ENCODE results near the gene RPS16.
A peak's percentile ranks its signal among the peaks of the same experiment; 100 is the strongest.

Gene RPS16

DNA sequence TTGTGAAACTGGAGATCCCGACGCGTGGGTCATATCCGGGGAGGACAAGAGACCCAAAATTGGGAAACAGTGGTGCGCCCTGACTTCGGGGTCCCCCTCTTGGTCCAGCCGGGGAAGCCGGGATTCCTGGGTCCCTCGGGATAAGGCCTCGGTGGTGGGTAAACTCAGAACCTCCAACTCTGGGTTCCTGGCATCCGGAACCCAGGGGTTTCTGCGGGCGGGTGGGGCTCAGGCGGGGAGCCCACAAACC, 28.4 kb downstream of the RPS16 start:
- TF ChIP-seq POLR2AphosphoS5 (IDR thresholded peaks at IDR 0.05; ENCODE audit: low read depth, low read length) (no peak), TAF1 (IDR thresholded peaks at IDR 0.05; ENCODE audit: borderline replicate concordance, insufficient read depth, low read length) (no peak)
- TF ChIP-seq, protein P1, sequence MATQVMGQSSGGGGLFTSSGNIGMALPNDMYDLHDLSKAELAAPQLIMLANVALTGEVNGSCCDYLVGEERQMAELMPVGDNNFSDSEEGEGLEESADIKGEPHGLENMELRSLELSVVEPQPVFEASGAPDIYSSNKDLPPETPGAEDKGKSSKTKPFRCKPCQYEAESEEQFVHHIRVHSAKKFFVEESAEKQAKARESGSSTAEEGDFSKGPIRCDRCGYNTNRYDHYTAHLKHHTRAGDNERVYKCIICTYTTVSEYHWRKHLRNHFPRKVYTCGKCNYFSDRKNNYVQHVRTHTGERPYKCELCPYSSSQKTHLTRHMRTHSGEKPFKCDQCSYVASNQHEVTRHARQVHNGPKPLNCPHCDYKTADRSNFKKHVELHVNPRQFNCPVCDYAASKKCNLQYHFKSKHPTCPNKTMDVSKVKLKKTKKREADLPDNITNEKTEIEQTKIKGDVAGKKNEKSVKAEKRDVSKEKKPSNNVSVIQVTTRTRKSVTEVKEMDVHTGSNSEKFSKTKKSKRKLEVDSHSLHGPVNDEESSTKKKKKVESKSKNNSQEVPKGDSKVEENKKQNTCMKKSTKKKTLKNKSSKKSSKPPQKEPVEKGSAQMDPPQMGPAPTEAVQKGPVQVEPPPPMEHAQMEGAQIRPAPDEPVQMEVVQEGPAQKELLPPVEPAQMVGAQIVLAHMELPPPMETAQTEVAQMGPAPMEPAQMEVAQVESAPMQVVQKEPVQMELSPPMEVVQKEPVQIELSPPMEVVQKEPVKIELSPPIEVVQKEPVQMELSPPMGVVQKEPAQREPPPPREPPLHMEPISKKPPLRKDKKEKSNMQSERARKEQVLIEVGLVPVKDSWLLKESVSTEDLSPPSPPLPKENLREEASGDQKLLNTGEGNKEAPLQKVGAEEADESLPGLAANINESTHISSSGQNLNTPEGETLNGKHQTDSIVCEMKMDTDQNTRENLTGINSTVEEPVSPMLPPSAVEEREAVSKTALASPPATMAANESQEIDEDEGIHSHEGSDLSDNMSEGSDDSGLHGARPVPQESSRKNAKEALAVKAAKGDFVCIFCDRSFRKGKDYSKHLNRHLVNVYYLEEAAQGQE (IDR thresholded peaks at IDR 0.05; ENCODE audit: insufficient read depth in 1 of 2, low read depth in 2 of 2, low read length in 2 of 2) = no peak

DNA sequence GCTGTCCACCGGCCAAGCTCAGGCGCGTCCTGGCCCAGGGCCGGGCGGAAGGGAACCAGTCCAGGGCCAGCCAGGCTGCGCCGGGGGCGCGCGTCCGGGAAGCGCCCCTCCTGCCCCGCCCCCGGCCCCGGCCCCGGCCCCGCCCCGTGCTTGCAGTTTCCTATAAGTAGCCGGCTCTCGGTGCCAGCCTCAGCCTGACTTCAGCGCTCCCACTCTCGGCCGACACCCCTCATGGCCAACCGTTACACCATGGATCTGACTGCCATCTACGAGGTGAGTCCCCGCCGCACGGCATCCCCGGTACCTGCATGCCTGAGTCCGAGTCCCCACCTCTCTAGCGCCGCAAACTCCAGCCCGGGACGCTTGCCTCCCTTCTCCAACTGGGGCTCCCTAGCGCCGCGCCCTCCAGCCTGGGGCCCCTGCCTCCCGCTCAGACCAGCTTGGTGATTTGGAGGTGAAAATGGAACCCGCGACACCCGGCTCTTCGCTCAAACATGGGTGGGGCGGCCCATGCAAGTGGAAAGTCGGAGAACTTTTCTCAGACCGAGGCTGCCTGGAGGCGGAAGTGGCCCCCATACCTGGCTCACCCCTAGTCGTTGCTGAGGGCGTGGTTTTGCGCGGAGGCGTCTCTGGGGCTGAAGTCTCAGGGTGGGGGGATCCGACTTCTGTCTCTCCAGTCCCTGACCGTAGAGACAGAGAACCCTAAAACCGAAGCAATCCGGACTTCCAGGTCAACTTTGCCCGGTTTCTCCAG, 28.9 kb downstream of the RPS16 start, which contains the start of gene ZFP36:
Gene ZFP36, plus strand, starts transcription at position 192 of the 754 bp plus-strand sequence. Its CDS starts 58 bp downstream, at position 250.
- TF ChIP-seq TAF1 (IDR thresholded peaks at IDR 0.05; ENCODE audit: borderline replicate concordance, insufficient read depth, low read length) (no peak), POLR2AphosphoS5 (IDR thresholded peaks at IDR 0.05; ENCODE audit: low read depth, low read length) (peak; percentile 85), FOXP2 (optimal IDR thresholded peaks at IDR 0.05; ENCODE audit: borderline replicate concordance, extremely low read depth, extremely low read length, insufficient read depth) (peak; percentile 70), SIN3A (IDR thresholded peaks at IDR 0.05; ENCODE audit: borderline replicate concordance, insufficient read depth, low read length) (no peak)
- TF ChIP-seq, protein P1 (IDR thresholded peaks at IDR 0.05; ENCODE audit: insufficient read depth in 1 of 2, low read depth in 2 of 2, low read length in 2 of 2) = no peak

DNA sequence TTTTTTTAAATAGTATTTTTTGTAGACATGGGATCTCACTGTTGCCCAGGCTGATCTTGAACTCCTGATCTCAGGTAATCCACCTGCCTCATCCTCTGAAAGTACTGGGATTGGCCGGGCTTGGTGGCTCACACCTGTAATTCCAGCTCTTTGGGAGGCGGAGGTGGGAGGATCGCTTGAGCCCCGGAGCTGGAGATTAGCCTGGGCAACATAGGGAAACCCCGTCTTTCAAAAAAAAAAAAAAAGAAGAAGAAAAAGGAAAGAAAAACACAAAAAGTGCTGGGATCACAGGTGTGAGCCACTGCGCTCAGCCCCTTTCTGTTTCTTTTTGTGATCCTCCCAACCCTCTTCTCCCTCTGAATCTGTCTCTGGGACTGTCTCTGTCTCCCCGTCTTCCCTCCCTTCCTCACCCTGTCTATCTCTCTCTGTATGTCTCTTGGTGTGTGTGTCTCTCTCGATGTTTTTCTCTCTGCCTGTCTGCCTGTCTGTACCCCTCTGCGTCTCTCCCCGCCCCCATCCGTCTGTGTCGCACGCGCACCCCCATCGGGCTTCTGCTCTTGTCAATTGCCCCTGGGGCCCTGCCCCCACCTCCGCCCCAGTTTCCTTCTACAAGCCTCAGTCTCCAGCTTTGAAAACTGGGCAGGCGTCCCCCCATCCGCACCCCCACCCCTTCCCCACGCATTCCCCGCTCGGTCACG, 29.6 kb downstream of the RPS16 start:
- TF ChIP-seq, protein P1 (IDR thresholded peaks at IDR 0.05; ENCODE audit: insufficient read depth in 1 of 2, low read depth in 2 of 2, low read length in 2 of 2) = no peak
- no peak for TF ChIP-seq POLR2AphosphoS5 (IDR thresholded peaks at IDR 0.05; ENCODE audit: low read depth, low read length)
- no peak for TF ChIP-seq FOXP2 (optimal IDR thresholded peaks at IDR 0.05; ENCODE audit: borderline replicate concordance, extremely low read depth, extremely low read length, insufficient read depth)
- no peak for TF ChIP-seq SIN3A (IDR thresholded peaks at IDR 0.05; ENCODE audit: borderline replicate concordance, insufficient read depth, low read length)
- TF ChIP-seq TAF1 (IDR thresholded peaks at IDR 0.05; ENCODE audit: borderline replicate concordance, insufficient read depth, low read length) = no peak

DNA sequence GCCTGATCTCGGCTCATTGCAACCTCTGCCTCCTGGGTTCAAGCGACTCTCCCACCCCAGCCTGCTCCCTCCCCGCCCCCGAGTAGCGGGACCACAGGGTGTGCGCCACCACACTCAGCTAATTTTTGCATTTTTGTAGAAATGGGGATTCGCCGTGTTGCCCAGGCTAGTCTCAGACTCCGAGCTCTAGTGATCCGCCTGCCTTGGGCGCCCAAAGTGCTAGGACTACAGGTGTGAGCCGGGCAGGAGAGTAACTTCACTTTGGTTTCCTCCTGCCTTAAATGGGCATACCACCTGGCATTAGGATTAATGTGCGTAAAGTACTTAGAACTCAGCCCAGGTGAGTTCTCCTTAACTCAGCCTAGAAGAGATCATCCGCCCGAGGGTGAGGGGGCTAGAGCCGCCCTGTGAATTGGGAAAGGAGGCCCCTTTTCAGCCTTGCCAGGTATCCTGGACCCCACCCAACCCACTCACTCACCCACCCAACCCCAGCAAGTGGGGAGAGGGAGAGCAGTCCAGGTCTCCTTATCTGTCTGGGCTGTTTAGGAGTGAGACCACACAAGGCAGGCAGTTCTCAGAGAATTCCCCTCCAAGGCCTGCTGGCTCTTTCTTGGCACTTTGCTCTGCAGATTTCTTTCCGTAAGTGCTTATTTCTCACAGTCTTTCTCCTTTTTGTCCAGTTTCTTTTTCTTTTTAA, 30.3 kb downstream of the RPS16 start:
- TF ChIP-seq FOXP2 (optimal IDR thresholded peaks at IDR 0.05; ENCODE audit: borderline replicate concordance, extremely low read depth, extremely low read length, insufficient read depth) = no peak
- TF ChIP-seq POLR2AphosphoS5 (IDR thresholded peaks at IDR 0.05; ENCODE audit: low read depth, low read length) = no peak
- TF ChIP-seq SIN3A (IDR thresholded peaks at IDR 0.05; ENCODE audit: borderline replicate concordance, insufficient read depth, low read length) = no peak
- TF ChIP-seq, protein P1 (IDR thresholded peaks at IDR 0.05; ENCODE audit: insufficient read depth in 1 of 2, low read depth in 2 of 2, low read length in 2 of 2) = no peak
- no peak for TF ChIP-seq TAF1 (IDR thresholded peaks at IDR 0.05; ENCODE audit: borderline replicate concordance, insufficient read depth, low read length)

Data from PFSK-1 (cell line).